Measurements from ENCODE around the gene MKS1. TPM values are rescaled to one million over a fixed set of nuclear protein-coding genes. Genes with fewer than 3 reads are reported as not detected.

The MKS1 gene
- total and polyA plus RNA-seq, 2 donors (not counting 3 experiments of a cell fraction or from before 2014, with no cell fraction given): 12.2 to 13.2 TPM

GRCh38 chr17:58268326-58268725 lies 49.3 kb upstream of the MKS1 start:
- H3K27me3 ChIP-seq (ENCODE audit: control insufficient read depth in 2 of 2, insufficient read depth in 2 of 2, low read length in 2 of 2): peaks cover 0 to 2% of the 10 kb centered on the region in 2 experiments
- FAIRE-seq (no peak), DNase-seq (ENCODE audit: low read depth, low spot score) (no peak)
- no peak overlapping the region for H3K4me3 ChIP-seq (replicated peaks in 1 of 3; ENCODE audit: insufficient read depth in 1 of 3, low read depth in 1 of 3, low read length in 3 of 3)
- H3K9ac ChIP-seq (replicated peaks; ENCODE audit: extremely low read depth, insufficient read depth, low read length): no peak overlapping the region
- ChIA-PET POLR2A (no interaction called here), CTCF (interaction anchor here (1.0 kb wide), 1 partner anchor 40 kb away, joined by 3 read pairs; no protein-coding TSS in a partner anchor)
- H3K36me3 ChIP-seq (ENCODE audit: control insufficient read depth in 2 of 2, extremely low read depth in 1 of 2, insufficient read depth in 2 of 2, low read length in 2 of 2): no peaks in the 10 kb centered on the region
- no peaks in the 10 kb centered on the region for H3K79me2 ChIP-seq (ENCODE audit: control insufficient read depth, insufficient read depth, low read length)
- H3K9me1 ChIP-seq (replicated peaks; ENCODE audit: control insufficient read depth, extremely low read depth, insufficient read depth, low read length): no peaks in the 10 kb centered on the region
- no peaks in the 10 kb centered on the region for H4K20me1 ChIP-seq (replicated peaks; ENCODE audit: control insufficient read depth, extremely low read depth, insufficient read depth, low read length)
- no TSS peak for BruUV-seq (replicated peaks)
- H3K4me1 ChIP-seq (ENCODE audit: control insufficient read depth, extremely low read depth, insufficient read depth, low read length): no peaks in the 10 kb centered on the region
- intact Hi-C loops (cut with micrococcal nuclease): no loop called here
- TF ChIP-seq GATA2 (IDR thresholded peaks at IDR 0.05; ENCODE audit: insufficient read depth, insufficient read length, low read depth, low read length) (no peak), FOS (IDR thresholded peaks at IDR 0.05; ENCODE audit: borderline replicate concordance, insufficient read depth, low read length) (no peak), JUN (IDR thresholded peaks at IDR 0.05; ENCODE audit: borderline replicate concordance, insufficient read depth, insufficient read length, low read depth) (no peak), POLR2AphosphoS5 (IDR thresholded peaks at IDR 0.05; ENCODE audit: insufficient read depth, low read depth, low read length) (no peak), MYC (IDR thresholded peaks at IDR 0.05; ENCODE audit: low read depth, low read length) (no peak)
- H3K4me2 ChIP-seq (ENCODE audit: insufficient read depth, low read length): no peak overlapping the region
- dilution Hi-C loops (cut with MboI; ENCODE audit: extremely low pct_ligation_motif_present, low sequenced_read_pairs): no loop called here
- H3K9me3 ChIP-seq (replicated peaks; ENCODE audit: control insufficient read depth, insufficient read depth, low read length): no peaks in the 10 kb centered on the region
- H3K27ac ChIP-seq (ENCODE audit: insufficient read depth, low read depth, low read length): no peak overlapping the region
- H2AFZ ChIP-seq (ENCODE audit: low read depth, low read length): no peak overlapping the region

- no peak overlapping the region for H3K27ac ChIP-seq (ENCODE audit: insufficient read depth, low read depth, low read length)
- peaks cover 2% of the 10 kb centered on the region in 2 experiments for H3K27me3 ChIP-seq (ENCODE audit: control insufficient read depth in 2 of 2, insufficient read depth in 2 of 2, low read length in 2 of 2)
- H3K9me1 ChIP-seq (replicated peaks; ENCODE audit: control insufficient read depth, extremely low read depth, insufficient read depth, low read length): no peaks in the 10 kb centered on the region
- H3K9ac ChIP-seq (replicated peaks; ENCODE audit: extremely low read depth, insufficient read depth, low read length): no peak overlapping the region
- no peaks in the 10 kb centered on the region for H4K20me1 ChIP-seq (replicated peaks; ENCODE audit: control insufficient read depth, extremely low read depth, insufficient read depth, low read length)
- no peaks in the 10 kb centered on the region for H3K79me2 ChIP-seq (ENCODE audit: control insufficient read depth, insufficient read depth, low read length)
- TF ChIP-seq MAX (IDR thresholded peaks at IDR 0.05; ENCODE audit: insufficient read depth, insufficient read length) (no peak), POLR2A (IDR thresholded peaks at IDR 0.05; ENCODE audit: low read depth, low read length) (no peak), POLR2AphosphoS5 (IDR thresholded peaks at IDR 0.05; ENCODE audit: insufficient read depth, low read depth, low read length) (no peak), EZH2 (IDR thresholded peaks at IDR 0.05; ENCODE audit: borderline replicate concordance, low read depth, low read length, severe bottlenecking) (no peak), JUN (IDR thresholded peaks at IDR 0.05; ENCODE audit: borderline replicate concordance, insufficient read depth, insufficient read length, low read depth) (no peak), CTCF (IDR thresholded peaks at IDR 0.05; ENCODE audit: extremely low read depth in 1 of 2, insufficient read depth in 1 of 2, low read depth in 1 of 2, low read length in 2 of 2) (no peak)
- POLR2A ChIA-PET: no interaction called here
- H3K9me3 ChIP-seq (replicated peaks; ENCODE audit: control insufficient read depth, insufficient read depth, low read length): no peaks in the 10 kb centered on the region
- H3K4me3 ChIP-seq (replicated peaks in 1 of 3; ENCODE audit: insufficient read depth in 1 of 3, low read depth in 1 of 3, low read length in 3 of 3): no peak overlapping the region
- H3K36me3 ChIP-seq (ENCODE audit: control insufficient read depth in 2 of 2, extremely low read depth in 1 of 2, insufficient read depth in 2 of 2, low read length in 2 of 2): no peaks in the 10 kb centered on the region
- intact Hi-C loops (cut with micrococcal nuclease) (no loop called here), dilution Hi-C loops (cut with MboI; ENCODE audit: extremely low pct_ligation_motif_present, low sequenced_read_pairs) (no loop called here)
- DNase-seq (ENCODE audit: low read depth, low spot score) (no peak), FAIRE-seq (no peak)
- no peak overlapping the region for H2AFZ ChIP-seq (ENCODE audit: low read depth, low read length)
- H3K4me2 ChIP-seq (ENCODE audit: insufficient read depth, low read length): no peak overlapping the region
- no peaks in the 10 kb centered on the region for H3K4me1 ChIP-seq (ENCODE audit: control insufficient read depth, extremely low read depth, insufficient read depth, low read length)
- CTCF ChIA-PET: interaction anchor here (1.0 kb wide), 1 partner anchor 41 kb away, joined by 3 read pairs; no protein-coding TSS in a partner anchor
- no TSS peak for BruUV-seq (replicated peaks)
These were observed 48.6 kb upstream of the MKS1 start for GRCh38 chr17:58267347-58268324.
